Vagina (tissue), 2 donors: ENCODE data around the gene TRA2A. TPM values are rescaled to one million over a fixed set of nuclear protein-coding genes. Genes with fewer than 3 reads are reported as not detected.

Experiments used
- DNase-seq, 2 donors: peaks; one replicate each; pipeline ENCODE4 v3.0.0-alpha.2; 2017; ENCODE audit errors: extremely low spot score in 2 of 2
- H3K27ac ChIP-seq: fragments of 200-600 bp; sonication (generic); one replicate; pipeline ENCODE4 v1.5.1; 2019
- H3K27me3 ChIP-seq: fragments of 200-600 bp; sonication (generic); one replicate; pipeline ENCODE4 v1.5.1; 2019
- H3K36me3 ChIP-seq, 2 donors: fragments of 200-600 bp; sonication (generic); one replicate each; pipeline ENCODE4 v1.5.1; 2017 to 2019
- H3K4me1 ChIP-seq: fragments of 200-600 bp; sonication (generic); one replicate; pipeline ENCODE4 v1.5.1; 2019
- H3K4me3 ChIP-seq, 2 donors: fragments of 200-600 bp; sonication (generic); 1 replicate in 1 of 2; 2 replicates in 1 of 2; pipeline ENCODE4 v1.5.1; 2016 to 2019
- H3K9me3 ChIP-seq: fragments of 200-600 bp; sonication (generic); one replicate; pipeline ENCODE4 v1.5.1; 2019
- CTCF ChIP-seq, 3 experiments: fragments of 450-650 bp in 2 of 3; fragments of 200-600 bp in 1 of 3; sonication (generic) in 1 of 3; IDR thresholded peaks; one replicate each; pipeline ENCODE4 v1.5.1; 2017 to 2019; ENCODE audit warnings: antibody characterized with exemption in 3 of 3, mild to moderate bottlenecking in 2 of 3, moderate library complexity in 2 of 3
- POLR2A ChIP-seq, 2 donors: fragments of 450-650 bp; IDR thresholded peaks; one replicate each; pipeline ENCODE4 v1.6.1; 2017; ENCODE audit warnings: antibody characterized with exemption in 2 of 2, mild to moderate bottlenecking in 2 of 2, moderate library complexity in 2 of 2
- POLR2AphosphoS5 ChIP-seq, 2 donors: sonication (generic); formaldehyde crosslinking; IDR thresholded peaks; one replicate each; pipeline ENCODE4 v1.9.0; 2017; ENCODE audit warnings: antibody characterized with exemption in 2 of 2, mild to moderate bottlenecking in 2 of 2, low read depth in 1 of 2; ENCODE audit not compliant: insufficient read depth in 1 of 2
- intact Hi-C: fragments of 100-400 bp; cut with DNase I; formaldehyde crosslinking; loops from one replicate; pipeline ENCODE4 v1.15.1; 2023
- total RNA-seq: library from RNA; depleted of rRNA; stranded (reverse); fragments of >200 nt; gene quantifications from one replicate; pipeline ENCODE4 v1.2.3, GENCODE V29; 2016

The TRA2A gene
- total RNA-seq, 1 donor from 2014 or later, result 71.7 TPM

- Histone ChIP-seq H3K27me3 (peaks cover 40% of the 10 kb centered on the region), H3K27ac (no peak overlapping the region), H3K4me1 (peaks cover 37% of the 10 kb centered on the region), H3K9me3 (no peaks in the 10 kb centered on the region), H3K36me3 (no peaks in the 10 kb centered on the region), H3K4me3 (peak overlapping the region; percentile 27 to 29)
- DNase-seq, result no peak
- TF ChIP-seq POLR2A (IDR thresholded peaks at IDR 0.05) (no peak), CTCF (IDR thresholded peaks at IDR 0.05) (no peak), POLR2AphosphoS5 (IDR thresholded peaks at IDR 0.05; ENCODE audit: insufficient read depth in 1 of 2, low read depth in 1 of 2) (no peak)
- intact Hi-C loops, result no loop called here
These were observed 58.0 kb downstream of the TRA2A start for GRCh38 chr7:23473844-23474093.

DNA sequence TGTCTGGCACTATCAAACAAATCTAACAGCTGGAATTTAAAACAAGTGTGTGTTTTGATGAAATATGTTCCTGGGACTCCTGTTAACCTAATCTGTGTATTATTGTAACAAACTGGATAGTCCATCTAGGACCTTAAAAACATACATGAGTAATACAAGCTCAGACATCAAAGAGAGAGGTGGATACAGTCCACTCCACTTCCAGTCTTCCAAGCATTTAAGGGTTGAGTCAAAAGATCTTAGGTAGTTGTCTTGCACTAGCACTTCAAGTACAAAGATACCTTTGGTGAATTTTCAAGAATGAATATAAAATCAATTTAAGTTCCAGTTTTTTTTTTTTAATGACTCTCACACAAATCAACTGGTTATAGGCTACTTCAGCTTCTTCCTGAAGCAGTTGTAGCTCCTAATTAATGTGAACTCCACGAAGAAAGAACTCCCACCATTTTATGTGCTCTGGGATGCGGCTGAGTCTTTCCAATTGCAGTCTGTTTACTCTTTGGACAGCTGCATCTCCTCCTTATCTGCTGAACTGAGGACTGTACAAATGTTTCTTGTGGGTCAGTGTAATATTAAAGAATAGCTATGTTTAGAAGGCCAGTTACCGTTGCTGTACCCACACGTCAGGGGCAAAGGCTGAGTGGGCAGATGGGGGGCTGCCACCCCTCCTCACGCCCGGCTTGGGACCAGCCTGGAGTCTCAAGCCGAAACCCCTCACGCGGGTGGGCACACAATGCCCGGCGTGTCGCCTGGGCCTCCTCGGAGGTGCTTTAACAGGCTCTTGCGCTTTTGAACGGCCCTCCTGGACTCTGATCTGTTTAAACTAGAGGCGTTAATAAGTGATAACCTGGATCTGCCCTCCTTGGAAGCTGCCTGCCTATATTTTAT, 58.6 kb downstream of the TRA2A start:
- H3K27me3 ChIP-seq, result peaks cover 36% of the 10 kb centered on the region
- intact Hi-C loops, result no loop called here
- H3K4me3 ChIP-seq, result no peak overlapping the region
- H3K36me3 ChIP-seq, result no peaks in the 10 kb centered on the region
- H3K9me3 ChIP-seq, result no peaks in the 10 kb centered on the region
- TF ChIP-seq CTCF (IDR thresholded peaks at IDR 0.05) (no peak), POLR2AphosphoS5 (IDR thresholded peaks at IDR 0.05; ENCODE audit: insufficient read depth in 1 of 2, low read depth in 1 of 2) (no peak), POLR2A (IDR thresholded peaks at IDR 0.05) (no peak)
- no peak overlapping the region for H3K27ac ChIP-seq
- peaks cover 42% of the 10 kb centered on the region for H3K4me1 ChIP-seq
- no peak for DNase-seq

DNA sequence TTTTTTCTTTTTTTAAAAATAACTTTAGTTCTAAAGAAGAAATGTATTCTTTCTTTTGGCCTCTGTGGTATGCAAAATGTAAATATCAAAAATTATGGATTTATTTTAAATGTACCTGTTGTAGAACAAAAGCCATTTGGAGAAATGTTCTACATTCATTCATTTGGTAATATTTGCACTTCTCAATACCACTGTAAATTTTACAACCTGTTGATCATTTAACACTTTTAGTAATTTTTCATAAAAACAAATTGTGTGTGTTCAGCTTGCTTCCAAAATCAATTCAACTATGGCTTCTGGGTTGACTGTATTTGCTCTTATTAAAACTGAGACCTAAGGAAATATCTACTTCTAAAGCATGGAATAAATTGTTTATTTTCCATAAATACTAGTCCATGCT, 59.2 kb downstream of the TRA2A start:
- intact Hi-C loops, result no loop called here
- Histone ChIP-seq H3K27ac (no peak overlapping the region), H3K9me3 (no peaks in the 10 kb centered on the region), H3K4me1 (peaks cover 49% of the 10 kb centered on the region), H3K36me3 (no peaks in the 10 kb centered on the region), H3K27me3 (peaks cover 39% of the 10 kb centered on the region), H3K4me3 (no peak overlapping the region)
- no peak for TF ChIP-seq POLR2A (IDR thresholded peaks at IDR 0.05)
- DNase-seq, result no peak

- Histone ChIP-seq H3K9me3 (no peaks in the 10 kb centered on the region), H3K27me3 (peaks cover 39% of the 10 kb centered on the region), H3K4me1 (peaks cover 49% of the 10 kb centered on the region), H3K4me3 (no peak overlapping the region), H3K36me3 (no peaks in the 10 kb centered on the region), H3K27ac (no peak overlapping the region)
- intact Hi-C loops, result no loop called here
- TF ChIP-seq CTCF (IDR thresholded peaks at IDR 0.05) (no peak), POLR2A (IDR thresholded peaks at IDR 0.05) (no peak)
- no peak for DNase-seq
These were observed 59.7 kb downstream of the TRA2A start for GRCh38 chr7:23472046-23472445.

DNA sequence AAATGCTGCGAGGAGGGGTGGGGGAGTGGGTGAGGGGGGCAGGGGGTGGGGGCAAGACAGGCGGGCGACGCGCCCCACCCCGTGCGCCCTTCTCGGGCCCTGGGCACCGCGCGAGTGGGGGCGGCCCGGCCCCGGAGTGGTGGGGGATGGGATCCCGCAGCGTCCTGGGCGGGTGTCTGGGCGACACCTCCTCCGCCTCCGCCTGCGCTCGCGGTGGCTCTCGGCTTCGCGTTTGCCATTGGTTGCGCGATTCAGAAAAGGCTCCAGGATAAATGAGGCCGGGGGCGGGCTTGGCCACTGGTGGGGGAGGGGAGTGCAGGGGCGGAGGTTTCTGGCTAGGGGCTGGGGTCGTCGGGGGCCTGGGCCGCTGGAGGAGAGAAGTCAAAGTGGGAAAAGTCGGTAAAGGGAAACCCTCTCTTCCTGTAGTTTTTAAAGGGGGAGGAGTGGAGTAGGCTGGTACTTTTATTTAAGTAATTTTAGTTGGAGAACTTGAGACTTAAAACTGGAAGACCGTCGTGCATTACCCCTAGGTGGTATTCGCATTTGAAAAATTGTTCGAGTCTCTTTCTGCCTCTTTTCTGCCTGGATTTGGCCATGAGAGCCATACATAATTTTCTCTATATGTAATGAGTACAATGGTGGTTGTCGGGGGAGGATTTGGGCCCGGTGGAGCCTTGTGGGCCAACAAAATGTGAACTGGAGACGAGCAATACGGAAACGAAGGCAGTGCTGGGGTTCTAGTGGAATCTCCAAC, 60.5 kb downstream of the TRA2A start:
- peaks cover 49% of the 10 kb centered on the region for H3K4me1 ChIP-seq
- H3K27me3 ChIP-seq, result peaks cover 34% of the 10 kb centered on the region
- H3K36me3 ChIP-seq, result no peaks in the 10 kb centered on the region
- no peak overlapping the region for H3K27ac ChIP-seq
- intact Hi-C loops, result no loop called here
- TF ChIP-seq CTCF (IDR thresholded peaks at IDR 0.05) (no peak), POLR2A (IDR thresholded peaks at IDR 0.05) (no peak), POLR2AphosphoS5 (IDR thresholded peaks at IDR 0.05; ENCODE audit: insufficient read depth in 1 of 2, low read depth in 1 of 2) (no peak)
- H3K4me3 ChIP-seq, result peak overlapping the region; percentile 10 to 32
- DNase-seq, result peak in 1 of 2 donors; percentile 74
- H3K9me3 ChIP-seq, result no peaks in the 10 kb centered on the region
